HG03103 (cell line): ENCODE measurements around the gene LYPD4.
"Not testable (repeated sequence)": the region's sequence is repeated elsewhere in the genome, so short reads cannot be mapped to it uniquely, and the experiment has no call there.

Experiments
- ATAC-seq: cut with Tn5 transposase; IDR thresholded peaks from one replicate; pipeline ENCODE4 v1.9.1; 2021; ENCODE audit warnings: low read depth; ENCODE audit not compliant: unreplicated experiment

LYPD4 gene

GRCh38 chr19:41875973-41876372 is 31.5 kb upstream of the LYPD4 start:
- not testable (repeated sequence) for ATAC-seq

- ATAC-seq: no peak
These were observed 28.5 kb upstream of the LYPD4 start for GRCh38 chr19:41872775-41873647.

- no peak for ATAC-seq
These were observed 27.9 kb upstream of the LYPD4 start for GRCh38 chr19:41872384-41872774.

- ATAC-seq: no peak
These were observed 27.3 kb upstream of the LYPD4 start for GRCh38 chr19:41871573-41872383.

GRCh38 chr19:41870401-41870873 is 26.0 kb upstream of the LYPD4 start:
- no peak for ATAC-seq

GRCh38 chr19:41869374-41869955 is 25.0 kb upstream of the LYPD4 start:
- no peak for ATAC-seq

- ATAC-seq: no peak
These were observed 24.5 kb upstream of the LYPD4 start for GRCh38 chr19:41868989-41869300.

- no peak for ATAC-seq
These were observed 23.9 kb upstream of the LYPD4 start for GRCh38 chr19:41868120-41868988.

GRCh38 chr19:41866284-41866683 is 21.8 kb upstream of the LYPD4 start:
- no peak for ATAC-seq

- no peak for ATAC-seq
These were observed 19.9 kb upstream of the LYPD4 start for GRCh38 chr19:41864374-41864773.

GRCh38 chr19:41863209-41863931 is 18.9 kb upstream of the LYPD4 start:
- ATAC-seq: no peak

- no peak for ATAC-seq
These were observed 18.0 kb upstream of the LYPD4 start for GRCh38 chr19:41862445-41862986.

GRCh38 chr19:41861846-41862245 is 17.4 kb upstream of the LYPD4 start:
- no peak for ATAC-seq

- no peak for ATAC-seq
These were observed 16.8 kb upstream of the LYPD4 start for GRCh38 chr19:41861116-41861768.

GRCh38 chr19:41860419-41861115 is 16.1 kb upstream of the LYPD4 start:
- ATAC-seq: no peak

GRCh38 chr19:41859618-41860418 is 15.3 kb upstream of the LYPD4 start, which contains the start of gene RPS19:
TSS of gene RPS19 (plus strand) at chr19:41860255. CDS start at chr19:41860775, 520 bp downstream.
- peak; percentile 72 for ATAC-seq

GRCh38 chr19:41859213-41859617 is 14.7 kb upstream of the LYPD4 start:
- no peak for ATAC-seq
